HCT116 (cell line): ENCODE results near the gene FAM3B. TPM values are rescaled to one million over a fixed set of nuclear protein-coding genes. Genes with fewer than 3 reads are reported as not detected.

Experiments used
- ATAC-seq: fragments of 200-7000 bp; cut with Tn5 transposase; 2 replicates; pipeline ENCODE4 v1.9.1; 2020; ENCODE audit warnings: mild to moderate bottlenecking, moderate library complexity
- BruUV-seq: library from RNA; stranded (reverse); fragments of 400-500 nt; replicated peaks from 2 replicates; lab custom pipeline; 2021; lab: Mats Ljungman, UMichigan
- CTCF ChIA-PET: fragments of 300-600 bp; sonication (Branson Sonifier 250); formaldehyde crosslinking; loops from one replicate; lab custom pipeline; 2021; ENCODE audit warnings: antibody characterized with exemption; lab: Charles Lee
- POLR2A ChIA-PET: fragments of 300-600, 350-600 bp; sonication (Branson Sonifier 250); formaldehyde crosslinking; loops from one replicate; lab custom pipeline; 2021; ENCODE audit warnings: antibody characterized with exemption; lab: Charles Lee
- RAD21 ChIA-PET, 2 experiments: fragments of 300-600 bp; sonication (Branson Sonifier 250); formaldehyde crosslinking; loops; one replicate each; lab custom pipeline; 2023; ENCODE audit warnings: low total read pairs in 2 of 2; ENCODE audit not compliant: uncharacterized antibody in 2 of 2, unreplicated experiment in 2 of 2, low non-redundant PET in 1 of 2; lab: Charles Lee
- DNase-seq: peaks from one replicate; pipeline ENCODE4 v3.0.0-alpha.2; 2010; ENCODE audit warnings: low read depth, low spot score
- H2AFZ ChIP-seq: fragments of 200-600 bp; shearing (Covaris generic), sonication (generic); 2 replicates; pipeline ENCODE4 v1.6.1; 2017; ENCODE audit warnings: low read depth, mixed run types, mixed read lengths, antibody characterized with exemption, low read length; ENCODE audit not compliant: poor library complexity, severe bottlenecking
- H3K27ac ChIP-seq: 2 replicates; pipeline ENCODE4 v1.5.1; 2012; ENCODE audit warnings: low read depth, low read length
- H3K27me3 ChIP-seq: fragments of 200-600 bp; sonication (generic); 2 replicates; pipeline ENCODE4 v1.6.1; 2016; ENCODE audit warnings: mixed run types, low read length, mixed read lengths; ENCODE audit not compliant: insufficient read depth
- H3K36me3 ChIP-seq, 2 experiments: fragments of 200-500 bp in 1 of 2; fragments of 200-600 bp in 1 of 2; sonication (Bioruptor generic) in 1 of 2; sonication (generic) in 1 of 2; 2 replicates each; pipeline versions ENCODE4 v1.5.1 to v1.6.1; 2014 to 2016; ENCODE audit warnings: low read length in 2 of 2, inconsistent platforms in 1 of 2, mixed read lengths in 1 of 2, mixed run types in 1 of 2; ENCODE audit not compliant: insufficient read depth in 2 of 2, control insufficient read depth in 1 of 2
- H3K4me1 ChIP-seq, 2 experiments: fragments of 200-600 bp in 1 of 2; sonication (generic) in 1 of 2; 2 replicates each; pipeline versions ENCODE4 v1.5.1 to v1.6.1; 2012 to 2017; ENCODE audit warnings: low read length in 2 of 2, inconsistent platforms in 1 of 2, mild to moderate bottlenecking in 1 of 2, mixed read lengths in 1 of 2, mixed run types in 1 of 2, moderate library complexity in 1 of 2; ENCODE audit not compliant: insufficient read depth in 2 of 2, control insufficient read depth in 1 of 2
- H3K4me2 ChIP-seq: fragments of 200-600 bp; sonication (generic); 2 replicates; pipeline ENCODE4 v1.6.1; 2017; ENCODE audit warnings: mixed run types, low read length, mixed read lengths
- H3K4me3 ChIP-seq, 2 experiments: fragments of 200-600 bp in 1 of 2; sonication (generic) in 1 of 2; replicated peaks in 1 of 2; 2 replicates each; pipeline ENCODE4 v1.5.1; 2011 to 2016; ENCODE audit warnings: low read length in 2 of 2, control low read depth in 1 of 2, low read depth in 1 of 2, mild to moderate bottlenecking in 1 of 2, mixed read lengths in 1 of 2, mixed run types in 1 of 2
- H3K79me2 ChIP-seq: fragments of 200-600 bp; sonication (generic); 2 replicates; pipeline ENCODE4 v1.6.1; 2017; ENCODE audit warnings: mild to moderate bottlenecking, mixed run types, low read length, moderate library complexity, mixed read lengths; ENCODE audit not compliant: insufficient read depth
- H3K9ac ChIP-seq: fragments of 200-600 bp; sonication (generic); 2 replicates; pipeline ENCODE4 v1.6.1; 2016; ENCODE audit warnings: low read length, mixed read lengths
- H3K9me2 ChIP-seq: fragments of 200-600 bp; sonication (generic), shearing (Covaris generic); 2 replicates; pipeline ENCODE4 v1.6.1; 2017; ENCODE audit warnings: mixed run types, mild to moderate bottlenecking, moderate library complexity; ENCODE audit not compliant: insufficient read depth
- H3K9me3 ChIP-seq, 2 experiments: fragments of 200-500 bp in 1 of 2; fragments of 200-600 bp in 1 of 2; sonication (Bioruptor generic) in 1 of 2; sonication (generic) in 1 of 2; 2 replicates each; pipeline ENCODE4 v1.6.1; 2014 to 2017; ENCODE audit warnings: low read length in 2 of 2, mixed read lengths in 2 of 2, inconsistent platforms in 1 of 2, low read depth in 1 of 2, mild to moderate bottlenecking in 1 of 2, mixed run types in 1 of 2, moderate library complexity in 1 of 2; ENCODE audit not compliant: control insufficient read depth in 1 of 2, insufficient read depth in 1 of 2
- H4K20me1 ChIP-seq: fragments of 200-600 bp; sonication (generic), shearing (Covaris generic); 2 replicates; pipeline ENCODE4 v1.6.1; 2017; ENCODE audit warnings: mixed run types, mild to moderate bottlenecking, moderate library complexity; ENCODE audit not compliant: insufficient read depth
- CBX3 ChIP-seq: IDR thresholded peaks from 2 replicates; pipeline ENCODE4 v1.6.1; 2012; ENCODE audit warnings: low read depth
- CEBPB ChIP-seq: IDR thresholded peaks from 2 replicates; pipeline ENCODE4 v1.6.1; 2012; ENCODE audit warnings: low read depth
- EGR1 ChIP-seq: IDR thresholded peaks from 2 replicates; pipeline ENCODE4 v1.6.1; 2012; ENCODE audit warnings: low read depth
- ELF1 ChIP-seq: IDR thresholded peaks from 2 replicates; pipeline ENCODE4 v1.6.1; 2012; ENCODE audit warnings: low read depth, borderline replicate concordance
- EZH2 ChIP-seq: fragments of 200-600 bp; sonication (generic); IDR thresholded peaks from 2 replicates; pipeline ENCODE4 v1.6.1; 2017; ENCODE audit warnings: antibody characterized with exemption, mixed run types
- EZH2phosphoT487 ChIP-seq: fragments of 200-600 bp; IDR thresholded peaks from 2 replicates; pipeline ENCODE4 v1.6.1; 2018; ENCODE audit warnings: antibody characterized with exemption, borderline replicate concordance
- JUND ChIP-seq: IDR thresholded peaks from 2 replicates; pipeline ENCODE4 v1.6.1; 2012
- POLR2A ChIP-seq: IDR thresholded peaks from 2 replicates; pipeline ENCODE4 v1.7.0; 2011; ENCODE audit warnings: borderline replicate concordance; ENCODE audit not compliant: insufficient read depth, insufficient read length; ENCODE audit errors: extremely low read depth
- RAD21 ChIP-seq: IDR thresholded peaks from 2 replicates; pipeline ENCODE4 v1.6.1; 2012; ENCODE audit warnings: low read depth, mild to moderate bottlenecking
- SIN3A ChIP-seq: IDR thresholded peaks from 2 replicates; pipeline ENCODE4 v1.6.1; 2012; ENCODE audit warnings: low read depth
- SP1 ChIP-seq: IDR thresholded peaks from 2 replicates; pipeline ENCODE4 v1.6.1; 2012; ENCODE audit warnings: low read depth
- TCF7L2 ChIP-seq: IDR thresholded peaks from 2 replicates; pipeline ENCODE4 v1.7.0; 2011; ENCODE audit warnings: borderline replicate concordance, inconsistent platforms; ENCODE audit not compliant: insufficient read depth, insufficient read length; ENCODE audit errors: extremely low read depth
- YY1 ChIP-seq: IDR thresholded peaks from 2 replicates; pipeline ENCODE4 v1.6.1; 2011; ENCODE audit warnings: low read length, low read depth, moderate library complexity, mild to moderate bottlenecking; ENCODE audit not compliant: insufficient replicate concordance; ENCODE audit errors: extremely low read depth
- ZNF274 ChIP-seq: fragments of 200-500 bp; sonication (Bioruptor generic); IDR thresholded peaks from 2 replicates; pipeline ENCODE4 v1.6.1; 2014; ENCODE audit warnings: mild to moderate bottlenecking, low read depth, low read length, inconsistent platforms
- intact Hi-C: fragments of 100-400 bp; cut with micrococcal nuclease; formaldehyde crosslinking; loops from 2 replicates; pipeline ENCODE4 v1.10.0; 2022
- total RNA-seq: library from RNA; stranded (reverse); gene quantifications from one replicate; pipeline ENCODE4 v1.2.1, GENCODE V29; 2021; ENCODE audit not compliant: unreplicated experiment
- TF ChIP-seq, protein P1 (sequence below): IDR thresholded peaks from 2 replicates; pipeline ENCODE4 v1.6.1; 2012; ENCODE audit warnings: low read depth
- TF ChIP-seq, protein P2 (sequence below): IDR thresholded peaks from 2 replicates; pipeline ENCODE4 v1.6.1; 2011; ENCODE audit warnings: mild to moderate bottlenecking, low read length, moderate library complexity; ENCODE audit not compliant: insufficient replicate concordance; ENCODE audit errors: extremely low read depth
- TF ChIP-seq, protein P3 (sequence below): IDR thresholded peaks from 2 replicates; pipeline ENCODE4 v1.6.1; 2012
- TF ChIP-seq, protein P4 (sequence below): IDR thresholded peaks from 2 replicates; pipeline ENCODE4 v1.6.1; 2012

FAM3B gene
- total RNA-seq, 1 experiment from 2014 or later: not detected

DNA sequence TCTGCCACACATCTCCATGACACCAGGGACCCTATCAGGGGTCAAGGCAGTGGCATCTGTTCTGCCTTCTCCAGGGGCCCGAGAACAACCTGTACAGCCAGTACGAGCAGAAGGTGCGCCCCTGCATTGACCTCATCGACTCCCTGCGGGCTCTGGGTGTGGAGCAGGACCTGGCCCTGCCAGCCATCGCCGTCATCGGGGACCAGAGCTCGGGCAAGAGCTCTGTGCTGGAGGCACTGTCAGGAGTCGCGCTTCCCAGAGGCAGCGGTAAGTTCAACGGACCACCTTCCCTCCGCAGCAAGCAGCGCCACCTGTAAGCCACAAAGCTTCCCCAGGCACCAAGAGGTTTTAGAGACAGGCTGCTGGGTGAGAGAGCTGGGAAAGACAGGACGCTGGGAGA, 61.1 kb downstream of the FAM3B start:
- no peaks in the 10 kb centered on the region for H3K27me3 ChIP-seq
- ATAC-seq (no peak), DNase-seq (no peak)
- no peak overlapping the region for H3K9ac ChIP-seq
- intact Hi-C loops: no loop called here
- H3K9me2 ChIP-seq: no peaks in the 10 kb centered on the region
- H4K20me1 ChIP-seq: no peaks in the 10 kb centered on the region
- CTCF ChIA-PET: no interaction called here
- TF ChIP-seq, protein P1, sequence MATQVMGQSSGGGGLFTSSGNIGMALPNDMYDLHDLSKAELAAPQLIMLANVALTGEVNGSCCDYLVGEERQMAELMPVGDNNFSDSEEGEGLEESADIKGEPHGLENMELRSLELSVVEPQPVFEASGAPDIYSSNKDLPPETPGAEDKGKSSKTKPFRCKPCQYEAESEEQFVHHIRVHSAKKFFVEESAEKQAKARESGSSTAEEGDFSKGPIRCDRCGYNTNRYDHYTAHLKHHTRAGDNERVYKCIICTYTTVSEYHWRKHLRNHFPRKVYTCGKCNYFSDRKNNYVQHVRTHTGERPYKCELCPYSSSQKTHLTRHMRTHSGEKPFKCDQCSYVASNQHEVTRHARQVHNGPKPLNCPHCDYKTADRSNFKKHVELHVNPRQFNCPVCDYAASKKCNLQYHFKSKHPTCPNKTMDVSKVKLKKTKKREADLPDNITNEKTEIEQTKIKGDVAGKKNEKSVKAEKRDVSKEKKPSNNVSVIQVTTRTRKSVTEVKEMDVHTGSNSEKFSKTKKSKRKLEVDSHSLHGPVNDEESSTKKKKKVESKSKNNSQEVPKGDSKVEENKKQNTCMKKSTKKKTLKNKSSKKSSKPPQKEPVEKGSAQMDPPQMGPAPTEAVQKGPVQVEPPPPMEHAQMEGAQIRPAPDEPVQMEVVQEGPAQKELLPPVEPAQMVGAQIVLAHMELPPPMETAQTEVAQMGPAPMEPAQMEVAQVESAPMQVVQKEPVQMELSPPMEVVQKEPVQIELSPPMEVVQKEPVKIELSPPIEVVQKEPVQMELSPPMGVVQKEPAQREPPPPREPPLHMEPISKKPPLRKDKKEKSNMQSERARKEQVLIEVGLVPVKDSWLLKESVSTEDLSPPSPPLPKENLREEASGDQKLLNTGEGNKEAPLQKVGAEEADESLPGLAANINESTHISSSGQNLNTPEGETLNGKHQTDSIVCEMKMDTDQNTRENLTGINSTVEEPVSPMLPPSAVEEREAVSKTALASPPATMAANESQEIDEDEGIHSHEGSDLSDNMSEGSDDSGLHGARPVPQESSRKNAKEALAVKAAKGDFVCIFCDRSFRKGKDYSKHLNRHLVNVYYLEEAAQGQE: no peak
- TF ChIP-seq JUND: no peak
- TF ChIP-seq YY1: no peak
- TF ChIP-seq CBX3: no peak
- no peak for TF ChIP-seq POLR2A
- TF ChIP-seq EZH2phosphoT487: no peak
- TF ChIP-seq SP1: no peak
- no peak for TF ChIP-seq ZNF274
- TF ChIP-seq RAD21: no peak
- TF ChIP-seq EGR1: no peak
- no peak for TF ChIP-seq ELF1
- no peak for TF ChIP-seq TCF7L2
- no peak for TF ChIP-seq SIN3A
- TF ChIP-seq, protein P2, sequence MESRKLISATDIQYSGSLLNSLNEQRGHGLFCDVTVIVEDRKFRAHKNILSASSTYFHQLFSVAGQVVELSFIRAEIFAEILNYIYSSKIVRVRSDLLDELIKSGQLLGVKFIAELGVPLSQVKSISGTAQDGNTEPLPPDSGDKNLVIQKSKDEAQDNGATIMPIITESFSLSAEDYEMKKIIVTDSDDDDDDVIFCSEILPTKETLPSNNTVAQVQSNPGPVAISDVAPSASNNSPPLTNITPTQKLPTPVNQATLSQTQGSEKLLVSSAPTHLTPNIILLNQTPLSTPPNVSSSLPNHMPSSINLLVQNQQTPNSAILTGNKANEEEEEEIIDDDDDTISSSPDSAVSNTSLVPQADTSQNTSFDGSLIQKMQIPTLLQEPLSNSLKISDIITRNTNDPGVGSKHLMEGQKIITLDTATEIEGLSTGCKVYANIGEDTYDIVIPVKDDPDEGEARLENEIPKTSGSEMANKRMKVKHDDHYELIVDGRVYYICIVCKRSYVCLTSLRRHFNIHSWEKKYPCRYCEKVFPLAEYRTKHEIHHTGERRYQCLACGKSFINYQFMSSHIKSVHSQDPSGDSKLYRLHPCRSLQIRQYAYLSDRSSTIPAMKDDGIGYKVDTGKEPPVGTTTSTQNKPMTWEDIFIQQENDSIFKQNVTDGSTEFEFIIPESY: no peak
- TF ChIP-seq, protein P3, sequence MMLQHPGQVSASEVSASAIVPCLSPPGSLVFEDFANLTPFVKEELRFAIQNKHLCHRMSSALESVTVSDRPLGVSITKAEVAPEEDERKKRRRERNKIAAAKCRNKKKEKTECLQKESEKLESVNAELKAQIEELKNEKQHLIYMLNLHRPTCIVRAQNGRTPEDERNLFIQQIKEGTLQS: no peak
- TF ChIP-seq, protein P4, sequence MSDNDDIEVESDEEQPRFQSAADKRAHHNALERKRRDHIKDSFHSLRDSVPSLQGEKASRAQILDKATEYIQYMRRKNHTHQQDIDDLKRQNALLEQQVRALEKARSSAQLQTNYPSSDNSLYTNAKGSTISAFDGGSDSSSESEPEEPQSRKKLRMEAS: no peak
- TF ChIP-seq CEBPB: no peak
- no peak for TF ChIP-seq EZH2
- POLR2A ChIA-PET: no interaction called here
- H3K79me2 ChIP-seq: no peaks in the 10 kb centered on the region
- no peaks in the 10 kb centered on the region for H3K9me3 ChIP-seq
- H2AFZ ChIP-seq: no peak overlapping the region
- H3K36me3 ChIP-seq: no peaks in the 10 kb centered on the region
- H3K4me3 ChIP-seq: no peak overlapping the region
- no peak overlapping the region for H3K27ac ChIP-seq
- H3K4me1 ChIP-seq: no peaks in the 10 kb centered on the region
- RAD21 ChIA-PET: no interaction called here
- BruUV-seq: no TSS peak
- H3K4me2 ChIP-seq: no peak overlapping the region
